K562 (cell line): Measurements from ENCODE around the gene FRMD4A. TPM values are rescaled to one million over a fixed set of nuclear protein-coding genes. Genes with fewer than 3 reads are reported as not detected.

Experiments
- ATAC-seq: fragments of 200-7000 bp; cut with Tn5 transposase; 3 replicates; pipeline ENCODE4 v1.9.1; 2020; ENCODE audit warnings: moderate library complexity
- BruUV-seq: library from RNA; stranded (reverse); fragments of 400-500 nt; replicated peaks from 2 replicates; lab custom pipeline; 2021; lab: Mats Ljungman, UMichigan
- CTCF ChIA-PET: fragments of 300-600 bp; formaldehyde crosslinking; extraction: SDS; loops from one replicate; lab custom pipeline; 2021; ENCODE audit warnings: low intra/inter-chr PET ratio; lab: Yijun Ruan, JAX
- POLR2A ChIA-PET: fragments of 300-600, 350-650 bp; sonication (Branson Sonifier 250); formaldehyde crosslinking; extraction: SDS; loops from one replicate; lab custom pipeline; 2021; ENCODE audit warnings: antibody characterized with exemption, inconsistent platforms; lab: Yijun Ruan, JAX
- DNase-seq, 4 experiments: peaks; one replicate each; pipeline versions ENCODE4 v3.0.0 to v3.0.0-alpha.2; 2011 to 2018; ENCODE audit warnings: low spot score in 3 of 4, mixed read lengths in 3 of 4; ENCODE audit errors: extremely low read depth in 1 of 4
- FAIRE-seq: peaks from 2 replicates; lab custom pipeline; 2011; peaks lifted over from hg19 to GRCh38; lab: Jason Lieb, UNC
- H2AFZ ChIP-seq: 2 replicates; pipeline ENCODE4 v1.6.0; 2011; ENCODE audit warnings: low read depth, low read length, control low read depth, inconsistent platforms
- H3K27ac ChIP-seq: fragments of 200-600 bp; 3 replicates; pipeline ENCODE4 v1.8.0; 2011; ENCODE audit warnings: low read depth, mild to moderate bottlenecking, control low read depth, inconsistent platforms, low read length, moderate library complexity, mixed read lengths; ENCODE audit errors: extremely low read depth
- H3K27me3 ChIP-seq, 2 experiments: fragments of 300-600 bp in 1 of 2; 2 replicates in 1 of 2; 3 replicates in 1 of 2; pipeline versions ENCODE4 v1.6.0 to v1.8.0; 2011; ENCODE audit warnings: inconsistent platforms in 2 of 2, low read length in 2 of 2, mild to moderate bottlenecking in 1 of 2, mixed read lengths in 1 of 2, moderate library complexity in 1 of 2; ENCODE audit not compliant: control insufficient read depth in 2 of 2, insufficient read depth in 2 of 2
- H3K36me3 ChIP-seq: fragments of 300-600 bp; 3 replicates; pipeline ENCODE4 v1.8.0; 2011; ENCODE audit warnings: mild to moderate bottlenecking, low read length, inconsistent platforms; ENCODE audit not compliant: control insufficient read depth, insufficient read depth
- H3K4me1 ChIP-seq, 2 experiments: fragments of 200-600 bp in 1 of 2; replicated peaks in 1 of 2; 2 replicates in 1 of 2; 3 replicates in 1 of 2; pipeline versions ENCODE4 v1.5.1 to v1.8.0; 2011; ENCODE audit warnings: inconsistent platforms in 2 of 2, low read length in 2 of 2, mild to moderate bottlenecking in 1 of 2, mixed read lengths in 1 of 2, moderate library complexity in 1 of 2; ENCODE audit not compliant: control insufficient read depth in 2 of 2, insufficient read depth in 2 of 2
- H3K4me2 ChIP-seq: 2 replicates; pipeline ENCODE4 v1.6.1; 2011; ENCODE audit warnings: low read length, control low read depth, inconsistent platforms, mixed read lengths; ENCODE audit not compliant: insufficient read depth
- H3K4me3 ChIP-seq: fragments of 200-600 bp; sonication (generic), shearing (Covaris generic); 2 replicates; pipeline ENCODE4 v1.5.1; 2016; ENCODE audit warnings: control low read depth, inconsistent platforms
- H3K79me2 ChIP-seq: fragments of 200-600 bp; 3 replicates; pipeline ENCODE4 v1.8.0; 2011; ENCODE audit warnings: low read length, inconsistent platforms; ENCODE audit not compliant: control insufficient read depth, insufficient read depth
- H3K9ac ChIP-seq, 2 experiments: 2 replicates each; pipeline versions ENCODE4 v1.6.0 to v1.6.1; 2011; ENCODE audit warnings: low read depth in 2 of 2, low read length in 2 of 2, control low read depth in 1 of 2, inconsistent platforms in 1 of 2, mild to moderate bottlenecking in 1 of 2, mixed read lengths in 1 of 2; ENCODE audit not compliant: insufficient read depth in 1 of 2
- H3K9me1 ChIP-seq: one replicate; pipeline ENCODE4 v1.6.0; 2011; ENCODE audit warnings: inconsistent platforms, mild to moderate bottlenecking, low read length, moderate library complexity; ENCODE audit not compliant: control insufficient read depth, insufficient read depth
- H3K9me3 ChIP-seq: replicated peaks from 2 replicates; pipeline ENCODE4 v1.5.1; 2011; ENCODE audit warnings: low read depth, low read length, inconsistent platforms; ENCODE audit not compliant: control insufficient read depth, insufficient read depth
- H4K20me1 ChIP-seq: replicated peaks from 2 replicates; pipeline ENCODE4 v1.6.1; 2011; ENCODE audit warnings: low read length, inconsistent platforms, mixed read lengths; ENCODE audit not compliant: control insufficient read depth, insufficient read depth
- CBFA2T3 ChIP-seq: fragments of 450-650 bp; IDR thresholded peaks from 2 replicates; pipeline ENCODE4 v1.6.1; 2017
- MLX ChIP-seq, 2 experiments: fragments of 450-650 bp in 1 of 2; sonication (generic) in 1 of 2; formaldehyde crosslinking; conservative IDR thresholded peaks; 2 replicates each; pipeline versions ENCODE4 v1.4.0 to v1.8.1; 2020 to 2022; ENCODE audit warnings: mild to moderate bottlenecking in 1 of 2, missing genetic modification reagents in 1 of 2
- POLR2G ChIP-seq: fragments of 200-400 bp; formaldehyde crosslinking; IDR thresholded peaks from 2 replicates; pipeline ENCODE4 v1.6.1; 2017; ENCODE audit warnings: low read depth, mild to moderate bottlenecking, antibody characterized with exemption, low read length, moderate library complexity
- POLR2H ChIP-seq: IDR thresholded peaks from 2 replicates; pipeline ENCODE4 v1.6.1; 2016; ENCODE audit warnings: missing genetic modification characterization, low read depth, mild to moderate bottlenecking, control low read depth, missing compliant biosample characterization, moderate library complexity
- SFPQ ChIP-seq: fragments of 200-400 bp; formaldehyde crosslinking; IDR thresholded peaks from 2 replicates; pipeline ENCODE4 v1.6.1; 2017; ENCODE audit warnings: mild to moderate bottlenecking, low read depth, low read length, moderate library complexity
- SMAD1 ChIP-seq: fragments of 150-350 bp; IDR thresholded peaks from 2 replicates; pipeline ENCODE4 v1.6.1; 2014; ENCODE audit warnings: low read length, low read depth; ENCODE audit not compliant: partially characterized antibody
- SOX6 ChIP-seq: fragments of 450-650 bp; IDR thresholded peaks from 2 replicates; pipeline ENCODE4 v1.6.1; 2014; ENCODE audit warnings: mild to moderate bottlenecking
- STAG1 ChIP-seq: sonication (generic); formaldehyde crosslinking; IDR thresholded peaks from 2 replicates; pipeline ENCODE4 v1.5.0; 2020; ENCODE audit warnings: missing genetic modification reagents, borderline replicate concordance
- TAF15 ChIP-seq: fragments of 200-400 bp; formaldehyde crosslinking; IDR thresholded peaks from 2 replicates; pipeline ENCODE4 v1.6.1; 2017; ENCODE audit warnings: mild to moderate bottlenecking, low read depth, low read length, moderate library complexity
- TEAD4 ChIP-seq, 2 experiments: sonication (generic) in 1 of 2; formaldehyde crosslinking in 1 of 2; IDR thresholded peaks; 2 replicates each; pipeline versions ENCODE4 v1.6.1 to v1.8.0; 2012 to 2022; ENCODE audit warnings: borderline replicate concordance in 1 of 2, inconsistent platforms in 1 of 2, low read length in 1 of 2, mild to moderate bottlenecking in 1 of 2, missing genetic modification reagents in 1 of 2
- TGIF2 ChIP-seq: sonication (generic); formaldehyde crosslinking; IDR thresholded peaks from 2 replicates; pipeline ENCODE4 v1.8.1; 2022; ENCODE audit warnings: mild to moderate bottlenecking, missing genetic modification reagents, moderate library complexity
- ZBTB5 ChIP-seq: fragments of 450-650 bp; IDR thresholded peaks from 2 replicates; pipeline ENCODE4 v1.6.1; 2017; ENCODE audit warnings: antibody characterized with exemption
- WGBS: fragments of 100-300 bp; shearing (Covaris generic); methylation state at CpG from one replicate; pipeline ENCODE4 v1.1.6; 2016; ENCODE audit warnings: low coverage, mixed read lengths; ENCODE audit not compliant: insufficient coverage; ENCODE audit errors: missing lambda C conversion rate; 5-methylcytosine and 5-hydroxymethylcytosine counted together
- in situ Hi-C: fragments of 300-500 bp; cut with MboI; formaldehyde crosslinking; loops from 4 replicates; pipeline ENCODE4 v1.15.0; 2018; ENCODE audit warnings: inconsistent platforms, mixed read lengths
- intact Hi-C: fragments of 100-400 bp; cut with micrococcal nuclease; formaldehyde crosslinking; loops from 2 replicates; pipeline ENCODE4 v1.14.2; 2022
- polyA plus RNA-seq, 8 experiments: library from polyadenylated mRNA; depleted of rRNA in 4 of 8; stranded (reverse) in 5 of 8; unstranded in 3 of 8; fragments of >200 nt; fragmentation: Nextera tagmentation in 2 of 8; fragmentation: Illumina TruSeq in 1 of 8; extraction: Ambion mirVana in 2 of 8; extraction: Trizol in 1 of 8; gene quantifications; 2 replicates each; pipeline versions ENCODE4 v1.2.1 to v1.2.3, GENCODE V29; 2011 to 2014; ENCODE audit warnings: inconsistent platforms in 1 of 8, missing spikeins in 1 of 8
- total RNA-seq, 7 experiments: library from RNA; depleted of rRNA in 6 of 7; stranded (reverse); fragments of >200 nt in 6 of 7; fragmentation: Illumina TruSeq in 2 of 7; extraction: Trizol in 2 of 7; gene quantifications; 2 replicates each; pipeline versions ENCODE4 v1.2.1 to v1.2.3, GENCODE V29; 2011 to 2021; ENCODE audit warnings: low replicate concordance in 1 of 7

The FRMD4A gene
- total and polyA plus RNA-seq, 9 of the 15 experiments (the other 6 are each of a cell fraction or from before 2014, with no cell fraction given): 0.80 to 5.2 (median 3.0) TPM

- no peaks in the 10 kb centered on the region for H3K9me1 ChIP-seq
- no peak overlapping the region for H3K4me3 ChIP-seq
- ATAC-seq: no peak
- no peaks in the 10 kb centered on the region for H3K36me3 ChIP-seq
- intact Hi-C loops (no loop called here), in situ Hi-C loops (no loop called here)
- DNase-seq: no peak
- no peak overlapping the region for H3K9ac ChIP-seq
- no peak overlapping the region for H2AFZ ChIP-seq
- no peak for FAIRE-seq
- no peaks in the 10 kb centered on the region for H3K9me3 ChIP-seq
- no peaks in the 10 kb centered on the region for H3K79me2 ChIP-seq
- H3K4me2 ChIP-seq: no peak overlapping the region
- H3K4me1 ChIP-seq: no peaks in the 10 kb centered on the region
- WGBS: 1% methylated on average over 14 of the region's 14 CpGs
- no peaks in the 10 kb centered on the region for H4K20me1 ChIP-seq
- ChIA-PET CTCF (no interaction called here), POLR2A (no interaction called here)
- no TSS peak for BruUV-seq
- TF ChIP-seq SMAD1 (no peak), SFPQ (no peak), ZBTB5 (no peak), TGIF2 (CRISPR knock-in tag) (no peak), SOX6 (no peak), STAG1 (CRISPR knock-in tag) (no peak), POLR2H (tag) (no peak), MLX (CRISPR knock-in tag; conservative IDR thresholded peaks at IDR 0.05) (no peak), TAF15 (no peak), POLR2G (no peak), TEAD4 (IDR thresholded peaks at IDR 0.05; ENCODE audit: low read length) (no peak), TEAD4 (CRISPR knock-in tag; IDR thresholded peaks at IDR 0.05; ENCODE audit: borderline replicate concordance) (no peak), CBFA2T3 (no peak)
- TF ChIP-seq, all 486 proteins: peak for 0
- Histone ChIP-seq H3K27me3 (no peaks in the 10 kb centered on the region), H3K27ac (no peak overlapping the region)
Measured at GRCh38 chr10:14294347-14295059, 36.2 kb downstream of the FRMD4A start.
